Neutrophil (primary cell): ENCODE data around the gene PGC.
"Not testable (repeated sequence)": the region's sequence is repeated elsewhere in the genome, so short reads cannot be mapped to it uniquely, and the experiment has no call there.

ENCODE experiments used
- H3K27ac ChIP-seq: fragments of 200-600 bp; sonication (generic); 2 replicates; pipeline ENCODE4 v1.5.1; 2016; ENCODE audit warnings: mild to moderate bottlenecking, moderate library complexity
- H3K27me3 ChIP-seq: fragments of 200-600 bp; sonication (generic); 2 replicates; pipeline ENCODE4 v1.6.0; 2016; ENCODE audit warnings: mild to moderate bottlenecking
- H3K36me3 ChIP-seq: fragments of 200-600 bp; sonication (generic); 2 replicates; pipeline ENCODE4 v1.5.1; 2017
- H3K4me1 ChIP-seq, 2 experiments: fragments of 200-600 bp in 1 of 2; sonication (generic) in 1 of 2; 1 replicate in 1 of 2; 2 replicates in 1 of 2; pipeline versions ENCODE4 v1.5.1 to v1.6.1; 2013 to 2016; ENCODE audit warnings: low read depth in 1 of 2, low read length in 1 of 2, mild to moderate bottlenecking in 1 of 2, moderate library complexity in 1 of 2; ENCODE audit not compliant: control insufficient read depth in 1 of 2, insufficient read depth in 1 of 2
- H3K4me3 ChIP-seq, 2 experiments: fragments of 200-600 bp in 1 of 2; sonication (generic) in 1 of 2; 1 replicate in 1 of 2; 2 replicates in 1 of 2; pipeline ENCODE4 v1.5.1; 2013 to 2016; ENCODE audit warnings: low read depth in 1 of 2, low read length in 1 of 2, mild to moderate bottlenecking in 1 of 2, moderate library complexity in 1 of 2
- H3K9me3 ChIP-seq: fragments of 200-600 bp; sonication (generic); 2 replicates; pipeline ENCODE4 v1.5.1; 2016
- CTCF ChIP-seq: fragments of 200-600 bp; sonication (generic); IDR thresholded peaks from 2 replicates; pipeline ENCODE4 v1.5.1; 2016; ENCODE audit warnings: antibody characterized with exemption

The PGC gene

GRCh38 chr6:41771058-41771983, 24.1 kb upstream of the PGC start:
- no peaks in the 10 kb centered on the region for H3K9me3 ChIP-seq
- no peak for TF ChIP-seq CTCF
- H3K27me3 ChIP-seq = no peaks in the 10 kb centered on the region
- no peak overlapping the region for H3K27ac ChIP-seq
- H3K4me1 ChIP-seq = peaks cover 0 to 5% of the 10 kb centered on the region in 2 experiments
- H3K4me3 ChIP-seq = no peak overlapping the region
- H3K36me3 ChIP-seq = peaks cover 65% of the 10 kb centered on the region

GRCh38 chr6:41770381-41771057, 23.3 kb upstream of the PGC start:
- Histone ChIP-seq H3K27me3 (no peaks in the 10 kb centered on the region), H3K36me3 (peaks cover 64% of the 10 kb centered on the region), H3K4me3 (no peak overlapping the region), H3K27ac (no peak overlapping the region), H3K9me3 (no peaks in the 10 kb centered on the region), H3K4me1 (no peaks in the 10 kb centered on the region)
- no peak for TF ChIP-seq CTCF

DNA sequence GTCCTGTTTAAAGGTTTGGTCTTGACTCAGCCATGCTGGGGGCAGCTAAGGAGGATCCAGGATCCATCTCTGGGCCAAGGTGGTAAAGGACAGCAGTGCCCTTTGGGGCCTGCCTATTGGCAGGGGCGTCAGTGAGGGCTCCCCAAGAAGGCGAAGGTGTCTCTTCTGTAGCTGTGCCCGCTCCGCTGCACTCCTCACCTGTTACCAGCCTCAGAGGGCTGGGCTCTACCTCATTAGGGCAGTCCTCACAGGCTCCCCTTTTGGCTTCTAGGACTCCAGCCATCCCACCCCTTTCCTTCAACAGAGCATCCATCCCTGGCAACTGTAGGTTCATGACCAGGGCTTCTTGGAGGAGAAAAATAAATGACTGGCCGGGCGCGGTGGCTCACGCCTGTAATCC, 22.2 kb upstream of the PGC start:
- Histone ChIP-seq H3K27me3 (no peaks in the 10 kb centered on the region), H3K36me3 (peaks cover 53% of the 10 kb centered on the region), H3K27ac (no peak overlapping the region), H3K9me3 (no peaks in the 10 kb centered on the region), H3K4me3 (no peak overlapping the region), H3K4me1 (no peaks in the 10 kb centered on the region)
- TF ChIP-seq CTCF = no peak

GRCh38 chr6:41768545-41769308, 21.5 kb upstream of the PGC start:
- Histone ChIP-seq H3K27me3 (no peaks in the 10 kb centered on the region), H3K4me3 (no peak overlapping the region), H3K27ac (no peak overlapping the region), H3K36me3 (peaks cover 46% of the 10 kb centered on the region), H3K4me1 (no peaks in the 10 kb centered on the region), H3K9me3 (no peaks in the 10 kb centered on the region)
- no peak for TF ChIP-seq CTCF

- Histone ChIP-seq H3K27ac (no peak overlapping the region), H3K4me1 (no peaks in the 10 kb centered on the region), H3K4me3 (no peak overlapping the region), H3K27me3 (no peaks in the 10 kb centered on the region), H3K9me3 (no peaks in the 10 kb centered on the region), H3K36me3 (peaks cover 33% of the 10 kb centered on the region)
- no peak for TF ChIP-seq CTCF
Measured at GRCh38 chr6:41767112-41767833, 20.1 kb upstream of the PGC start.

DNA sequence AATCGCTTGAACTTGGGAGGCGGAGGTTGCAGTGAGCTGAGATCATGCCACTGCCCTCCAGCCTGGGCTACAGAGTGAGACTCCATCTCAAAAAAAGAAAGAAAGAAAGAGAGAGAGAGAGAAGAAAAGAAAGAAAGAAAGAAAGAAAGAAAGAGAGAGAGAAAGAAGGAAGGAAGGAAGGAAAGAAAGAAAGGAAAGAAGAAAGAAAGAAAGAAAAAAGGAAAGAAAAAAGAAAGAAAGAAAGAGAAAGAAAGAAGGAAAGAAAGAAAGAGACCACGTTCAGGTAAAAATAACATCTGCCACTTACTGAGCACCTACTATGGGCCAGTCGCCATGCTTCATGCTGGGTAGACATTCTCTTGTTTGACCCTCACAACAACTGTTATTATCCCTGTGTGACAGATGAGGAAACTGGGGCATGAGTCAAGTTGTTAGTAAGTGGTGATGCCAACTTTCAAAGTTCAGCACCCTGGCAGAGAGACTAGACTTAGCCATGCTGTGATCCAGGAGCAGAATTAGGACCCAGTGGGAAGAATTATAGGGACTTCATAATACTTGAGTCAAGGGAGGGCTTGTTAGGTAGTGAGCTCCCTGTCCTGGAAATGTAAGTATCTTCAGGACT, 19.0 kb upstream of the PGC start:
- not testable (repeated sequence) for H3K27ac ChIP-seq, H3K4me3 ChIP-seq, H3K27me3 ChIP-seq, H3K9me3 ChIP-seq, H3K4me1 ChIP-seq
- peaks cover 22% of the 10 kb centered on the region for H3K36me3 ChIP-seq
